DOHH2 (cell line): ENCODE data around the gene EPHA3.

Source experiments
- H3F3A ChIP-seq: fragments of 200-600 bp; sonication (generic), shearing (Covaris generic); 2 replicates; pipeline ENCODE4 v1.6.0; 2016; ENCODE audit warnings: antibody characterized with exemption, mild to moderate bottlenecking; ENCODE audit not compliant: control insufficient read depth, insufficient read depth
- H3K27ac ChIP-seq: fragments of 200-600 bp; sonication (generic); 2 replicates; pipeline ENCODE4 v1.5.1; 2014; ENCODE audit warnings: low read depth, mild to moderate bottlenecking, low read length, moderate library complexity
- H3K27me3 ChIP-seq: fragments of 200-600 bp; sonication (generic); 2 replicates; pipeline ENCODE4 v1.6.1; 2014; ENCODE audit warnings: mild to moderate bottlenecking, low read length, mixed read lengths; ENCODE audit not compliant: control insufficient read depth
- H3K36me3 ChIP-seq: fragments of 200-600 bp; sonication (generic); 2 replicates; pipeline ENCODE4 v1.6.1; 2014; ENCODE audit warnings: mild to moderate bottlenecking, low read length, moderate library complexity, mixed read lengths; ENCODE audit not compliant: control insufficient read depth
- H3K4me1 ChIP-seq: fragments of 200-600 bp; sonication (generic); 2 replicates; pipeline ENCODE4 v1.6.1; 2014; ENCODE audit warnings: mild to moderate bottlenecking, low read length, mixed read lengths; ENCODE audit not compliant: control insufficient read depth
- H3K4me2 ChIP-seq: fragments of 200-600 bp; sonication (generic); 2 replicates; pipeline ENCODE4 v1.6.0; 2014; ENCODE audit warnings: mild to moderate bottlenecking, low read length, moderate library complexity
- H3K4me3 ChIP-seq: fragments of 200-600 bp; sonication (generic); 2 replicates; pipeline ENCODE4 v1.5.1; 2014; ENCODE audit warnings: mild to moderate bottlenecking, low read length, mixed read lengths
- H3K79me2 ChIP-seq: fragments of 200-600 bp; sonication (generic); 2 replicates; pipeline ENCODE4 v1.6.1; 2014; ENCODE audit warnings: mild to moderate bottlenecking, low read length, mixed read lengths; ENCODE audit not compliant: control insufficient read depth
- H3K9me2 ChIP-seq: fragments of 200-600 bp; sonication (generic); replicated peaks from 2 replicates; pipeline ENCODE4 v1.6.1; 2014; ENCODE audit warnings: mild to moderate bottlenecking, low read length, mixed read lengths; ENCODE audit not compliant: control insufficient read depth
- H3K9me3 ChIP-seq: fragments of 200-600 bp; sonication (generic); 2 replicates; pipeline ENCODE4 v1.6.1; 2014; ENCODE audit warnings: antibody characterized with exemption, low read length, mixed read lengths; ENCODE audit not compliant: control insufficient read depth, insufficient read depth
- H4K20me1 ChIP-seq: fragments of 200-600 bp; sonication (generic); 2 replicates; pipeline ENCODE4 v1.6.0; 2014; ENCODE audit warnings: low read depth, mild to moderate bottlenecking, antibody characterized with exemption, low read length, moderate library complexity; ENCODE audit not compliant: control insufficient read depth, insufficient read depth
- EZH2phosphoT487 ChIP-seq: fragments of 200-600 bp; sonication (generic); IDR thresholded peaks from 2 replicates; pipeline ENCODE4 v1.6.1; 2017; ENCODE audit warnings: borderline replicate concordance, mild to moderate bottlenecking, antibody characterized with exemption, low read length, moderate library complexity, mixed read lengths
- TF ChIP-seq, protein P1 (sequence below): fragments of 200-600 bp; sonication (generic); IDR thresholded peaks from one replicate; pipeline ENCODE4 v1.5.1; 2014; ENCODE audit warnings: antibody characterized with exemption, mild to moderate bottlenecking, low read depth, low read length; ENCODE audit not compliant: poor library complexity, severe bottlenecking

EPHA3 gene

GRCh38 chr3:89139870-89140269 is 32.4 kb downstream of the EPHA3 start:
- TF ChIP-seq EZH2phosphoT487, result no peak
- Histone ChIP-seq H3K9me3 (no peaks in the 10 kb centered on the region), H3K36me3 (no peaks in the 10 kb centered on the region), H4K20me1 (no peaks in the 10 kb centered on the region), H3K4me2 (no peak overlapping the region), H3F3A (no peaks in the 10 kb centered on the region), H3K79me2 (no peaks in the 10 kb centered on the region), H3K4me3 (no peak overlapping the region), H3K9me2 (no peaks in the 10 kb centered on the region), H3K27ac (no peak overlapping the region), H3K4me1 (no peaks in the 10 kb centered on the region), H3K27me3 (no peaks in the 10 kb centered on the region)

- Histone ChIP-seq H3K4me3 (no peak overlapping the region), H3K79me2 (no peaks in the 10 kb centered on the region), H3K4me1 (no peaks in the 10 kb centered on the region), H3K9me2 (no peaks in the 10 kb centered on the region), H3K27ac (no peak overlapping the region), H3K9me3 (no peaks in the 10 kb centered on the region), H3K27me3 (no peaks in the 10 kb centered on the region), H3K36me3 (no peaks in the 10 kb centered on the region), H3F3A (no peaks in the 10 kb centered on the region), H4K20me1 (no peaks in the 10 kb centered on the region), H3K4me2 (no peak overlapping the region)
- TF ChIP-seq, protein P1, sequence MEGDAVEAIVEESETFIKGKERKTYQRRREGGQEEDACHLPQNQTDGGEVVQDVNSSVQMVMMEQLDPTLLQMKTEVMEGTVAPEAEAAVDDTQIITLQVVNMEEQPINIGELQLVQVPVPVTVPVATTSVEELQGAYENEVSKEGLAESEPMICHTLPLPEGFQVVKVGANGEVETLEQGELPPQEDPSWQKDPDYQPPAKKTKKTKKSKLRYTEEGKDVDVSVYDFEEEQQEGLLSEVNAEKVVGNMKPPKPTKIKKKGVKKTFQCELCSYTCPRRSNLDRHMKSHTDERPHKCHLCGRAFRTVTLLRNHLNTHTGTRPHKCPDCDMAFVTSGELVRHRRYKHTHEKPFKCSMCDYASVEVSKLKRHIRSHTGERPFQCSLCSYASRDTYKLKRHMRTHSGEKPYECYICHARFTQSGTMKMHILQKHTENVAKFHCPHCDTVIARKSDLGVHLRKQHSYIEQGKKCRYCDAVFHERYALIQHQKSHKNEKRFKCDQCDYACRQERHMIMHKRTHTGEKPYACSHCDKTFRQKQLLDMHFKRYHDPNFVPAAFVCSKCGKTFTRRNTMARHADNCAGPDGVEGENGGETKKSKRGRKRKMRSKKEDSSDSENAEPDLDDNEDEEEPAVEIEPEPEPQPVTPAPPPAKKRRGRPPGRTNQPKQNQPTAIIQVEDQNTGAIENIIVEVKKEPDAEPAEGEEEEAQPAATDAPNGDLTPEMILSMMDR, result no peak
- no peak for TF ChIP-seq EZH2phosphoT487
Observed at GRCh38 chr3:89144080-89144479, 36.7 kb downstream of the EPHA3 start.

- H3K27ac ChIP-seq, result no peak overlapping the region
Observed at GRCh38 chr3:89145995-89146394, 38.6 kb downstream of the EPHA3 start.

GRCh38 chr3:89154416-89154815 is 47.0 kb downstream of the EPHA3 start:
- Histone ChIP-seq H3F3A (no peaks in the 10 kb centered on the region), H4K20me1 (no peaks in the 10 kb centered on the region), H3K27ac (no peak overlapping the region), H3K36me3 (no peaks in the 10 kb centered on the region), H3K9me2 (no peaks in the 10 kb centered on the region), H3K9me3 (no peaks in the 10 kb centered on the region), H3K79me2 (no peaks in the 10 kb centered on the region), H3K4me3 (no peak overlapping the region), H3K4me1 (no peaks in the 10 kb centered on the region), H3K27me3 (no peaks in the 10 kb centered on the region), H3K4me2 (no peak overlapping the region)
- TF ChIP-seq EZH2phosphoT487, result no peak
- TF ChIP-seq, protein P1, result no peak

More at GRCh38 chr3:89145995-89146394, 38.6 kb downstream of the EPHA3 start:
- H4K20me1 ChIP-seq, result no peaks in the 10 kb centered on the region
- no peaks in the 10 kb centered on the region for H3K79me2 ChIP-seq
- H3K36me3 ChIP-seq, result no peaks in the 10 kb centered on the region
- H3K4me1 ChIP-seq, result no peaks in the 10 kb centered on the region
- TF ChIP-seq, protein P1, result no peak
- TF ChIP-seq EZH2phosphoT487, result no peak
- no peaks in the 10 kb centered on the region for H3K9me2 ChIP-seq
- H3F3A ChIP-seq, result no peaks in the 10 kb centered on the region
- no peak overlapping the region for H3K4me2 ChIP-seq
- no peak overlapping the region for H3K4me3 ChIP-seq
- H3K27me3 ChIP-seq, result no peaks in the 10 kb centered on the region
- no peaks in the 10 kb centered on the region for H3K9me3 ChIP-seq
